Parathyroid adenoma (tissue), 2 donors: ENCODE data around the gene ADD3.

ENCODE experiments used
- H2AFZ ChIP-seq: fragments of 300-600 bp; sonication (generic); one replicate; pipeline ENCODE4 v1.7.0; 2017; ENCODE audit warnings: antibody characterized with exemption, mild to moderate bottlenecking
- H3K27ac ChIP-seq: fragments of 300-600 bp; sonication (generic); one replicate; pipeline ENCODE4 v1.7.0; 2017
- H3K27me3 ChIP-seq: fragments of 300-600 bp; sonication (generic); one replicate; pipeline ENCODE4 v1.7.0; 2017; ENCODE audit warnings: low read length; ENCODE audit not compliant: control insufficient read depth, insufficient read depth
- H3K36me3 ChIP-seq: fragments of 300-600 bp; sonication (generic); one replicate; pipeline ENCODE4 v1.7.0; 2017; ENCODE audit warnings: low read length; ENCODE audit not compliant: control insufficient read depth, insufficient read depth
- H3K4me1 ChIP-seq: fragments of 300-600 bp; sonication (generic); one replicate; pipeline ENCODE4 v1.7.0; 2017; ENCODE audit warnings: control low read depth
- H3K4me2 ChIP-seq: fragments of 300-600 bp; sonication (generic); one replicate; pipeline ENCODE4 v1.7.0; 2017; ENCODE audit warnings: low read length
- H3K4me3 ChIP-seq: fragments of 300-600 bp; sonication (generic); one replicate; pipeline ENCODE4 v1.7.0; 2017; ENCODE audit warnings: low read depth, low read length
- H3K79me2 ChIP-seq: fragments of 300-600 bp; sonication (generic); one replicate; pipeline ENCODE4 v1.7.0; 2017; ENCODE audit warnings: control low read depth
- H3K9ac ChIP-seq: fragments of 300-600 bp; sonication (generic); one replicate; pipeline ENCODE4 v1.7.0; 2017; ENCODE audit warnings: mild to moderate bottlenecking
- H3K9me3 ChIP-seq: fragments of 300-600 bp; sonication (generic); one replicate; pipeline ENCODE4 v1.7.0; 2017; ENCODE audit warnings: low read length; ENCODE audit not compliant: control insufficient read depth
- CTCF ChIP-seq: fragments of 300-600 bp; sonication (generic); IDR thresholded peaks from one replicate; pipeline ENCODE4 v1.7.0; 2017; ENCODE audit warnings: antibody characterized with exemption, mild to moderate bottlenecking
- donor health status: primary hyperparathyroidism.

The ADD3 gene

DNA sequence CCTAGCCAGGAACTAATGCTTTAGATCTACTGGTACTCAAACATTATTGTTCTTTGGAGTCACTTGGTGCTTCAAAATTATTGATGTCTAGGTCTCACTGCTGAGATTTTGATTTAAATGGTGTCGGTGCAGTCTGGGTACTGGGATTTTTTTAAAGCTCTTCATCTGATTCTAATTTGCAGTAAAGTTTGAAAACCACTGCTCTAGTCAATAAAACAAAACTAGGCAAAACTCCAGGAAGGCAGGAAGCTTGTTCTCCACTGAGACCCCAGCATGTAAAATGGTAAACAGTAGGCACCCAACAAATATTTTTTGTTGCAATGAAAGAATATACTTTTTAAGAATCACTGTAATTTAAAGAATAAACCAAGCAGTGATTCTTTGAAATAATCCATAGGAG lies 49.7 kb downstream of the ADD3 start:
- Histone ChIP-seq H3K27me3 (no peaks in the 10 kb centered on the region), H3K4me3 (no peak overlapping the region), H3K79me2 (peaks cover 5% of the 10 kb centered on the region), H3K9me3 (no peaks in the 10 kb centered on the region), H3K36me3 (no peaks in the 10 kb centered on the region), H3K27ac (no peak overlapping the region), H3K9ac (no peak overlapping the region), H3K4me2 (no peak overlapping the region), H3K4me1 (no peaks in the 10 kb centered on the region), H2AFZ (no peak overlapping the region)
- TF ChIP-seq CTCF: no peak

DNA sequence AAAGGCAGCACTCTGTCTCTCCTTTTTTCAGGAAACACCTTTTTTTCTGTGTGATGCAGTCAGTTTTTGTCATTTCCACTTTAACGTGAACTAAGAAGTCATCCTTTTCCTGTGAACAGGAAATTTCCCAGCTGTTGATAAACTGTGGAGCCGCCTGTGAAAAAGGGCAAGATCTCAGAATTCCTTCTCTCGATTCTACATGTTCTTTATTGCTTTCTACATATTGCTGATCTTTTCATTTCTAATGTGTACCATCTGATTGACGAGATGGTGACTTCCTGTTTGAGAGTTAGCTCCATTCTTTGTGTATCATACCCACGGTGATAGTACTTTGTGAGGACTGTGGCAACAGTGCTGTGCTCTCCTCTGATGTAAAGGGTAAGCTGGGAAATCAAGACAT lies 50.4 kb downstream of the ADD3 start:
- no peak overlapping the region for H3K4me3 ChIP-seq

DNA sequence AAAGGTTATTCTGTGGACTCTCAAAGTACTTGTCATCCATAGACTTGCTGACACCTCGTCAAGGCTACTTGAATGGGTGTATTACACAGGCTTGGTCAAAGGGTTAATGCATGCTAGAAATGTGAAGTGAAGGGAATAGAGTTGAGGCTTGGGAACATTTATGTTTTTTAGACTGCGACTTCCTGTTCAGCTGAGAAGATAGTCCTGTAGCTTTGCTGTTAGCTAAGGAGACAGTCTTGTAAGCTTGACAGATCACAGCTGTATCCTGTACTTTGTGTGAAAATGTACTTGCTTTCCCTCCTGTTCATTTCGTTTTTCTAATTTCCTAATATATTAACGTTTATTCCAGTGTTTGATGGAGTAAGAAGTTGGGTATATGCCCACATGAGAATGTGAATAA lies 52.1 kb downstream of the ADD3 start:
- TF ChIP-seq CTCF: no peak
- Histone ChIP-seq H3K36me3 (no peaks in the 10 kb centered on the region), H3K27me3 (no peaks in the 10 kb centered on the region), H2AFZ (no peak overlapping the region), H3K4me2 (no peak overlapping the region), H3K9ac (no peak overlapping the region), H3K27ac (no peak overlapping the region), H3K4me1 (no peaks in the 10 kb centered on the region), H3K9me3 (no peaks in the 10 kb centered on the region), H3K4me3 (no peak overlapping the region), H3K79me2 (peaks cover 5% of the 10 kb centered on the region)

More for the DNA sequence above, 50.4 kb downstream of the ADD3 start:
- Histone ChIP-seq H3K4me1 (no peaks in the 10 kb centered on the region), H3K27me3 (no peaks in the 10 kb centered on the region), H3K79me2 (peaks cover 5% of the 10 kb centered on the region), H2AFZ (no peak overlapping the region), H3K9me3 (no peaks in the 10 kb centered on the region), H3K27ac (no peak overlapping the region), H3K4me2 (no peak overlapping the region), H3K36me3 (no peaks in the 10 kb centered on the region), H3K9ac (no peak overlapping the region)
- no peak for TF ChIP-seq CTCF

DNA sequence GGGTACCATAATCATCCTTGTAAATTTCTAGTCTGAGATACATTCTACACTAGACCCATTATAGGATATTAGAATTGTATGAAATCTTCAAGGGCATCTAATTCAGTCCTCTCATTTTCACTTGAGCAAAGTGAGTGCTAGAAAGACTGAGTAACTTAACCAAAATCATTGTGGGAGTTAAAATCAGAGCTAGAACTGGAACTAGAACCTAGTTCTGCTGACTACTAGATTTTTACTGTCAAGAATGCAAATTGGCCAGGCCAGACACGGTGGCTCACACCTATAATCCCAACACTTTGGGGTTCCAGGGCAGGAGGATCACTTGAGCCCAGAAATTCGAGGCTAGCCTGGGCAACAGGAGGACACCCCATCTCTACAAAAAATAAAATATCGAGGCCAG lies 53.9 kb downstream of the ADD3 start:
- H3K9me3 ChIP-seq: no peaks in the 10 kb centered on the region
- H3K9ac ChIP-seq: no peak overlapping the region
- H2AFZ ChIP-seq: no peak overlapping the region
- H3K79me2 ChIP-seq: peaks cover 5% of the 10 kb centered on the region
- H3K4me2 ChIP-seq: no peak overlapping the region
- no peak overlapping the region for H3K27ac ChIP-seq
- no peaks in the 10 kb centered on the region for H3K36me3 ChIP-seq
- no peaks in the 10 kb centered on the region for H3K4me1 ChIP-seq
- H3K27me3 ChIP-seq: no peaks in the 10 kb centered on the region
- TF ChIP-seq CTCF: no peak
- H3K4me3 ChIP-seq: no peak overlapping the region

DNA sequence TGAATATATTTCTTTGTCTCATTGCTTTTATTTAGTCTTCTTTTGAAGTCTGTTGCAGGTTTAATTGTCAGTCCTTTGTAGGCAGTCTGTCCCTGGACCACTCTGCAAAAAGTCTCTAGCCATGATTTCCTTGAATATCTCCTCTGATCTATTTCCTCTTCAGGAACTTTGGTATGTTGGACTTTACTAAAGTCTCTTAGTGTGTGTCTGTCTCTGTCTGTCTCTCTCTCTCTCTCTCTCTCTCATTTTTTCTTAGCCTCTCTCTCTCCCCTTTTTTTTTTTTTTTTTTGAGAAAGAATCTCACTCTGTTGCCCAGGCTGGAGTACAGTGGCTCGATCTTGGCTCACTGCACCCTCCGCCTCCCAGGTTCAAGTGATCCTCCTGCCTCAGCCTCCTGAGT lies 57.5 kb downstream of the ADD3 start:
- Histone ChIP-seq H3K4me2 (no peak overlapping the region), H3K27ac (no peak overlapping the region), H3K79me2 (no peaks in the 10 kb centered on the region)

More for the DNA sequence above, 57.5 kb downstream of the ADD3 start:
- TF ChIP-seq CTCF: no peak
- Histone ChIP-seq H3K4me1 (peaks cover 13% of the 10 kb centered on the region), H3K4me3 (no peak overlapping the region), H3K9me3 (no peaks in the 10 kb centered on the region), H2AFZ (no peak overlapping the region), H3K9ac (no peak overlapping the region), H3K27me3 (no peaks in the 10 kb centered on the region), H3K36me3 (no peaks in the 10 kb centered on the region)
